NB4 (cell line): ENCODE measurements around the gene SLC25A21.

Source experiments
- CTCF ChIP-seq: IDR thresholded peaks from one replicate; pipeline ENCODE4 v1.5.1; 2012; ENCODE audit warnings: low read depth, low read length
- MAX ChIP-seq: IDR thresholded peaks from 2 replicates; pipeline ENCODE4 v1.6.1; 2011; ENCODE audit warnings: low read depth, low read length
- POLR2A ChIP-seq: IDR thresholded peaks from 2 replicates; pipeline ENCODE4 v1.6.1; 2011; ENCODE audit warnings: mild to moderate bottlenecking; ENCODE audit not compliant: insufficient read length; ENCODE audit errors: extremely low read depth

GRCh38 chr14:37203423-37203822, 31.0 kb upstream of the SLC25A21 start:
- TF ChIP-seq CTCF = no peak
- TF ChIP-seq POLR2A = no peak
- TF ChIP-seq MAX = no peak
